GM19025 (cell line): ENCODE results near the gene HS6ST2.
"Not testable (repeated sequence)": the region's sequence is repeated elsewhere in the genome, so short reads cannot be mapped to it uniquely, and the experiment has no call there.

Experiments used
- ATAC-seq: cut with Tn5 transposase; IDR thresholded peaks from one replicate; pipeline ENCODE4 v1.9.1; 2021; ENCODE audit warnings: mild to moderate bottlenecking, low read depth, moderate library complexity; ENCODE audit not compliant: unreplicated experiment

The HS6ST2 gene

GRCh38 chrX:132945055-132945599 is 13.3 kb downstream of the HS6ST2 start:
- ATAC-seq: not testable (repeated sequence)

GRCh38 chrX:132940727-132941327 is 17.6 kb downstream of the HS6ST2 start:
- ATAC-seq: no peak

- ATAC-seq: no peak
Measured at GRCh38 chrX:132933170-132933569, 25.3 kb downstream of the HS6ST2 start.

- ATAC-seq: no peak
Measured at GRCh38 chrX:132924426-132924825, 34.0 kb downstream of the HS6ST2 start.

- ATAC-seq: no peak
Measured at GRCh38 chrX:132918523-132918922, 39.9 kb downstream of the HS6ST2 start.

- no peak for ATAC-seq
Measured at GRCh38 chrX:132916349-132916748, 42.1 kb downstream of the HS6ST2 start.

- ATAC-seq: no peak
Measured at GRCh38 chrX:132909643-132910042, 48.8 kb downstream of the HS6ST2 start.

- ATAC-seq: no peak
Measured at GRCh38 chrX:132908891-132909290, 49.5 kb downstream of the HS6ST2 start.

- ATAC-seq: no peak
Measured at GRCh38 chrX:132900633-132901293, 57.7 kb downstream of the HS6ST2 start.

GRCh38 chrX:132887569-132887968 is 70.9 kb downstream of the HS6ST2 start:
- no peak for ATAC-seq

- no peak for ATAC-seq
Measured at GRCh38 chrX:132883358-132883915, 75.0 kb downstream of the HS6ST2 start.

- not testable (repeated sequence) for ATAC-seq
Measured at GRCh38 chrX:132880753-132881152, 77.7 kb downstream of the HS6ST2 start.

GRCh38 chrX:132877954-132878536 is 80.4 kb downstream of the HS6ST2 start:
- no peak for ATAC-seq

GRCh38 chrX:132876523-132877338 is 81.7 kb downstream of the HS6ST2 start:
- ATAC-seq: no peak

GRCh38 chrX:132875650-132876522 is 82.5 kb downstream of the HS6ST2 start:
- ATAC-seq: no peak

- no peak for ATAC-seq
Measured at GRCh38 chrX:132862562-132862961, 95.9 kb downstream of the HS6ST2 start.

GRCh38 chrX:132861076-132861475 is 97.4 kb downstream of the HS6ST2 start:
- no peak for ATAC-seq

- no peak for ATAC-seq
Measured at GRCh38 chrX:132860200-132860599, 98.2 kb downstream of the HS6ST2 start.

GRCh38 chrX:132858018-132858417 is 100.4 kb downstream of the HS6ST2 start:
- ATAC-seq: no peak
